ENCODE measurements around the gene PARP1.

Gene PARP1

GRCh38 chr1:226404904-226405222, 3.0 kb downstream of the PARP1 start:
- no peak for DNase-seq

- no peak for DNase-seq
Observed at GRCh38 chr1:226404063-226404903, 3.6 kb downstream of the PARP1 start.

- DNase-seq: no peak
Observed at GRCh38 chr1:226403201-226404034, 4.5 kb downstream of the PARP1 start.

- no peak for DNase-seq
Observed at GRCh38 chr1:226402739-226403165, 5.1 kb downstream of the PARP1 start.

GRCh38 chr1:226401355-226402303, 6.3 kb downstream of the PARP1 start:
- DNase-seq: no peak

- no peak for DNase-seq
Observed at GRCh38 chr1:226400519-226401354, 7.2 kb downstream of the PARP1 start.

GRCh38 chr1:226397955-226398636, 9.8 kb downstream of the PARP1 start:
- DNase-seq: no peak

GRCh38 chr1:226397011-226397926, 10.6 kb downstream of the PARP1 start:
- DNase-seq: no peak

GRCh38 chr1:226395753-226396152, 12.1 kb downstream of the PARP1 start:
- DNase-seq: no peak

- no peak for DNase-seq
Observed at GRCh38 chr1:226394462-226394861, 13.4 kb downstream of the PARP1 start.

GRCh38 chr1:226390681-226391080, 17.2 kb downstream of the PARP1 start:
- no peak for DNase-seq

GRCh38 chr1:226388131-226388530, 19.8 kb downstream of the PARP1 start:
- DNase-seq: no peak

- no peak for DNase-seq
Observed at GRCh38 chr1:226384717-226385116, 23.2 kb downstream of the PARP1 start.

GRCh38 chr1:226384040-226384439, 23.9 kb downstream of the PARP1 start:
- DNase-seq: no peak

GRCh38 chr1:226382030-226382429, 25.9 kb downstream of the PARP1 start:
- DNase-seq: no peak

GRCh38 chr1:226381226-226381998, 26.5 kb downstream of the PARP1 start:
- no peak for DNase-seq

GRCh38 chr1:226378071-226378470, 29.8 kb downstream of the PARP1 start:
- DNase-seq: no peak

GRCh38 chr1:226376300-226376699, 31.6 kb downstream of the PARP1 start:
- no peak for DNase-seq

GRCh38 chr1:226373376-226373775, 34.5 kb downstream of the PARP1 start:
- no peak for DNase-seq

All from NCI-H146 (cell line).